CD4-positive, alpha-beta T cell treated with Interleukin-4 for 4 hours (primary cell): ENCODE data around the gene B4GALNT4.
"Not testable (repeated sequence)": the region's sequence is repeated elsewhere in the genome, so short reads cannot be mapped to it uniquely, and the experiment has no call there.

Experiments used
- DNase-seq: peaks from one replicate; pipeline ENCODE4 v3.0.0-alpha.2; 2020

The B4GALNT4 gene

DNA sequence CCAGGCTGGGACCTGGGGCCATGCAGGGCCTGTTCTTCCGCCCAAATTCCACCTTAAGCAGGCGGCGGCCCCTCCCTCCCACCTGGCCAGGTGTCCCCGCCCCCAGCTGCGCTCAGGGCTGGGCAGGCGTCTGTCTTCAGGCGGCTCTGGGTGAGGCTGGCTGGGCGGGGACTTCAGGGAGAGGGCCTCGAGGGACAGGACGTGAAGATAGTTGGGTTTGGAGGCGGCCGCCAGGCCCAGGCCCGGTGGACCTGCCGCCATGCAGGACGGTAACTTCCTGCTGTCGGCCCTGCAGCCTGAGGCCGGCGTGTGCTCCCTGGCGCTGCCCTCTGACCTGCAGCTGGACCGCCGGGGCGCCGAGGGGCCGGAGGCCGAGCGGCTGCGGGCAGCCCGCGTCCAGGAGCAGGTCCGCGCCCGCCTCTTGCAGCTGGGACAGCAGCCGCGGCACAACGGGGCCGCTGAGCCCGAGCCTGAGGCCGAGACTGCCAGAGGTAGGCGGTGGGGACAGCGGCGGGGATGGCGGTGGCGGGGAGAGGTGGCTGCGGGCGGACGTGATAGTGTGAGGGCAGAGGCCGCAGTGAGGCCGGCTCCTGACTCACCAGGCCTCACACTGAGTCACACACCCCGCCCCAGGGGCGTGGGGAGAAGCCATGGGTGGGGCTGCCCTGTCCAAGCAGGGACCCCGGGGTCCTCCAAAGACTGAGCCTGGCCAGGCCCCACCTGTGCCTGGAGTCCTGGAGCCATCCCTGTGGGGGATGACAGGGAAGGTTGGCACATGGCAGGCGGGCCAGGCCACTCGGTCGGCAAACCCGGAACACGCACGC is 24.9 kb downstream of the B4GALNT4 start, which contains the start of gene PKP3:
Gene PKP3 (plus strand): TSS at position 176 of the 824 bp plus-strand sequence. CDS start 84 bp downstream, at position 260.
- no peak for DNase-seq

DNA sequence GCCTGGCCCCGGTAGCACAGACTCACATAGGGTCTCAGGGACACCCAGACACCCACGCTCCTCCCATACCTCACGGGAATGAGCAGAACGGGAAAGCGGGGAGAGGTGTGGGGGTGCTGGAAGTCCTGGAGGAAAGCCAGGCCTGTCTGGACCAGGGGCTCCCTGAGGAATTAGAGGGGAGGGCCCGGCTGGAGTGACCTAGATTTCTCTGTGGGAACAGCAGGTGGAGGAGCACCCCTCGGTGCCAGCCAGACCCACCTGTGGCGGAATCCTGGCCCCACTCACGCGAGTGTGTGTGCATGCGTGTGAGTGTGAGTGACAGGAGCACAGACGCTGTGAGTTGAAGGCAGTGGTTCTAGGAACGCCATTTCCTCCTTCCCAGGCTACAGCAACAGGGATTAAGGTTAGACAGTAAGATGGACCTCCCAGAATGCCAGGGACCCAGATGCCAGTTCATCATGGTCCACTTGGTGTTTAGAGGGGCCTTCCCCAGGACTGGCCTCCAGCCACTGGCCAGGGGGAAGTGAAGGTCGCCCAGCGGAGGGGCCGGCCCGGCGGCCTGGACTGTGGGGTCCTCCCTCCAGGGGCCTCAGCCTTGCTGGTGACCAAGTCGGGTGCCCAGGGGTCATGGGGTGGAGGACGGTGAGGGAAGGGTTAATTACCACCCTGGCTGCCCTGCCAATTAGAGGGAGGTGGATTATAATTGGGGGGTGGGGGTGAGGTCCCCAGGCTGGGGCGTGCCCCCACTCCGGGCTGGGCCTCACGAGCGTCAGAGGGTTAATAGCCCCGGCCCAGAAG is 25.8 kb downstream of the B4GALNT4 start:
- DNase-seq = no peak

DNA sequence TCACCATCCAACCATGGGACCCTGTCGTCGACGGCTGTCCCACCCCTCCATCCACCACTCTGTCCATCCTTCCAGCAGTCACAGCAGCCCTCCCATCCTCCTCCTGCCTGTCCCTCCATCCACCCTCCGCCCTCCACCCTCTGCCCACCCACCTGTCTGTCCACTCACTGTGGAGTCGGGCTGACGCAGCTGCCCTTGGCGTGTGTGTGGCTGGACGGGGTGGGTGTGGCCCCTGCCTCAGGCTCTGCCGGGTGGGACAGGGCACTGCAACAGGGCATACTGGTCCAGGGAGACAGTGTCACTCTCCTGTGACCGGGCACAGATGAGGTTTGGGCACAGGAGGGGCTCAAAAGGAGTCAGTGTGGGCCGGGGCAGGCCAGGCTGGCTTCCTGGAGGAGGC is 26.6 kb downstream of the B4GALNT4 start:
- DNase-seq = no peak

DNA sequence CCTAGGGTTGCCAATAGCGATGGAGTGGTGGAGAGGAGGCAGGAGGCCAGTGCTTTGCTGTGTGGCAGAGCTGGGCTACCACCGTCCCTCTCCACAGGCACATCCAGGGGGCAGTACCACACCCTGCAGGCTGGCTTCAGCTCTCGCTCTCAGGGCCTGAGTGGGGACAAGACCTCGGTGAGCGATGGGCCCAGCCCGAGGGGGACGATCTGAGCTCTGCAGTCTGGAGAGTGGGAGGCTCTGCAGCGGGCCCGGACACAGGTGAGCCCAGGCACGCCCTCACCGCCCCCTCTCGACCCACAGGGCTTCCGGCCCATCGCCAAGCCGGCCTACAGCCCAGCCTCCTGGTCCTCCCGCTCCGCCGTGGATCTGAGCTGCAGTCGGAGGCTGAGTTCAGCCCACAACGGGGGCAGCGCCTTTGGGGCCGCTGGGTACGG is 27.2 kb downstream of the B4GALNT4 start:
- no peak for DNase-seq

DNA sequence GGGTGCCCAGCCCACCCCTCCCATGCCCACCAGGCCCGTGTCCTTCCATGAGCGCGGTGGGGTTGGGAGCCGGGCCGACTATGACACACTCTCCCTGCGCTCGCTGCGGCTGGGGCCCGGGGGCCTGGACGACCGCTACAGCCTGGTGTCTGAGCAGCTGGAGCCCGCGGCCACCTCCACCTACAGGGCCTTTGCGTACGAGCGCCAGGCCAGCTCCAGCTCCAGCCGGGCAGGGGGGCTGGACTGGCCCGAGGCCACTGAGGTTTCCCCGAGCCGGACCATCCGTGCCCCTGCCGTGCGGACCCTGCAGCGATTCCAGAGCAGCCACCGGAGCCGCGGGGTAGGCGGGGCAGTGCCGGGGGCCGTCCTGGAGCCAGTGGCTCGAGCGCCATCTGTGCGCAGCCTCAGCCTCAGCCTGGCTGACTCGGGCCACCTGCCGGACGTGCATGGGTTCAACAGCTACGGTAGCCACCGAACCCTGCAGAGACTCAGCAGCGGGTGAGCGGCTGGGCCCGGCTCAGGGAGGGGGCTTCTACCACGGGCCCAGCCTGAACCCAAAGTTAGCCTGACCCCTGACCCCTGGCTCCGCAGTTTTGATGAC is 27.7 kb downstream of the B4GALNT4 start:
- DNase-seq = peak; percentile 52

DNA sequence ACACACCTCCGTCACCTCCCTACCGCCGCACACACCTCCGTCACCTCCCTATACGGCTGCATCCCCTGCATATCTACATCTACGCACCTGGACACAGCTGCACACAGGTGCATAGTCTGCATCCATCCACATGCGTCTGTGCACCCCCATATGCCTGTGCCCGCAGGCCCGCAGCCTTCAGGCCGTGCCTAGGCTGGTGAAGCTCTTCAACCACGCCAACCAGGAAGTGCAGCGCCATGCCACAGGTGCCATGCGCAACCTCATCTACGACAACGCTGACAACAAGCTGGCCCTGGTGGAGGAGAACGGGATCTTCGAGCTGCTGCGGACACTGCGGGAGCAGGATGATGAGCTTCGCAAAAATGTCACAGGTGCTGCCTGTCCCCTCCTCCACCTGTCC is 29.5 kb downstream of the B4GALNT4 start:
- no peak for DNase-seq

DNA sequence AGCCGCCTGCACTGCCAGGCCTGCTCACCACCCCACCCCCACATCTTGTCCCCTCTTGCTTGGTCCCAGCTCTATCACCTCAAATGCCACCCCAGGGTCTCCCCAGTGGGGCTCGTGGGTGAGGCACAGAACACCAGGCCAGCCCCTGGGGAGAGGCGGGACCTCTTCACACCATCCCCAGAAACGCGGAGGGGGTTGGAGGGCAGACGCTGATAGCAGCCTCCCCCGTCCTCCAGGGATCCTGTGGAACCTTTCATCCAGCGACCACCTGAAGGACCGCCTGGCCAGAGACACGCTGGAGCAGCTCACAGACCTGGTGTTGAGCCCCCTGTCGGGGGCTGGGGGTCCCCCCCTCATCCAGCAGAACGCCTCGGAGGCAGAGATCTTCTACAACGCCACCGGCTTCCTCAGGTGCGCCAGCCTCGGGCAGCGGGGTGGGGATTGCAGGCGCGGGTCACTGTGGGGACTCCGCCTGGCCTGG is 30.5 kb downstream of the B4GALNT4 start:
- no peak for DNase-seq

DNA sequence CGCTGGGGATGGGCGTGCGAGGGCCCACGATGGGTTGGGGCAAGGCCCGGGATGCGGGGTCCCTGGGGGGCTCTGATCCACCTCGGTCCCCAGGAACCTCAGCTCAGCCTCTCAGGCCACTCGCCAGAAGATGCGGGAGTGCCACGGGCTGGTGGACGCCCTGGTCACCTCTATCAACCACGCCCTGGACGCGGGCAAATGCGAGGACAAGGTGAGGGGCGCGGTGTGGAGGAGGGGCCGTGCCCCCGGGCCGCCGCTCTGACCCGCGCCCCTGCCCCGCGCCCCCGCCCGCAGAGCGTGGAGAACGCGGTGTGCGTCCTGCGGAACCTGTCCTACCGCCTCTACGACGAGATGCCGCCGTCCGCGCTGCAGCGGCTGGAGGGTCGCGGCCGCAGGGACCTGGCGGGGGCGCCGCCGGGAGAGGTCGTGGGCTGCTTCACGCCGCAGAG is 31.0 kb downstream of the B4GALNT4 start:
- DNase-seq = no peak

DNA sequence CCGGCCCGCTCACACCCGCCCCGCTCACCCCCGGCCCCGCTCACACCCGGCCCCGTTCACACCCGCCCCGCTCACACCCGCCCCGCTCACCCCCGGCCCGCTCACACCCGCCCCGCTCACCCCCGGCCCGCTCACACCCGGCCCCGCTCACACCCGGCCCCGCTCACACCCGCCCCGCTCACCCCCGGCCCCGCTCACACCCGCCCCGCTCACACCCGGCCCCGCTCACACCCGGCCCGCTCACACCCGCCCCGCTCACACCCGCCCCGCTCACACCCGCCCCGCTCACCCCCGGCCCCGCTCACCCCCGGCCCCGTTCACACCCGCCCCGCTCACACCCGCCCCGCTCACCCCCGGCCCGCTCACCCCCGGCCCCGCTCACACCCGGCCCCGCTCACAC is 31.9 kb downstream of the B4GALNT4 start:
- not testable (repeated sequence) for DNase-seq

DNA sequence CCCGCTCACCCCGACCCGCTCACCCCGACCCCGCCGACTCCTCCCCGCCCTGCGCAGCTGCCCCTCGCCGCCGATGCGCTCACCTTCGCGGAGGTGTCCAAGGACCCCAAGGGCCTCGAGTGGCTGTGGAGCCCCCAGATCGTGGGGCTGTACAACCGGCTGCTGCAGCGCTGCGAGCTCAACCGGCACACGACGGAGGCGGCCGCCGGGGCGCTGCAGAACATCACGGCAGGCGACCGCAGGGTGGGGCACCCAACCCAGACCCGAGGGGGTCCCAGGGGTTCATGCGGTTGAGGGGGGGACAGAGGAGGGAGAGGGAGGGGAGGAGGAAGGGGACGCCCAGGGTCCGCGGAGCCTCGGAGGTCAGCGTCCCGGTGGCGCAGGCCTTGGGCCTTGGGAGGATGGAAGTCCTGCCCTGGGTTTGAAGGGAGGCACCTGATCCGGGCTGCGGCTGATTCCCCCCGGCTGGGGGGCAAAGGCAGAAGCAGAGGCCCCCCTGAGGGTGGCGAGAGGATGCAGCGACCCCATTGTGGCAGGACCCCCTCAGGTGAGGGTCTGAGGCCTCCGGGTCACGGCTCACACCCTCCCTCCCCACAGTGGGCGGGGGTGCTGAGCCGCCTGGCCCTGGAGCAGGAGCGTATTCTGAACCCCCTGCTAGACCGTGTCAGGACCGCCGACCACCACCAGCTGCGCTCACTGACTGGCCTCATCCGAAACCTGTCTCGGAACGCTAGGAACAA is 33.9 kb downstream of the B4GALNT4 start:
- DNase-seq = no peak

DNA sequence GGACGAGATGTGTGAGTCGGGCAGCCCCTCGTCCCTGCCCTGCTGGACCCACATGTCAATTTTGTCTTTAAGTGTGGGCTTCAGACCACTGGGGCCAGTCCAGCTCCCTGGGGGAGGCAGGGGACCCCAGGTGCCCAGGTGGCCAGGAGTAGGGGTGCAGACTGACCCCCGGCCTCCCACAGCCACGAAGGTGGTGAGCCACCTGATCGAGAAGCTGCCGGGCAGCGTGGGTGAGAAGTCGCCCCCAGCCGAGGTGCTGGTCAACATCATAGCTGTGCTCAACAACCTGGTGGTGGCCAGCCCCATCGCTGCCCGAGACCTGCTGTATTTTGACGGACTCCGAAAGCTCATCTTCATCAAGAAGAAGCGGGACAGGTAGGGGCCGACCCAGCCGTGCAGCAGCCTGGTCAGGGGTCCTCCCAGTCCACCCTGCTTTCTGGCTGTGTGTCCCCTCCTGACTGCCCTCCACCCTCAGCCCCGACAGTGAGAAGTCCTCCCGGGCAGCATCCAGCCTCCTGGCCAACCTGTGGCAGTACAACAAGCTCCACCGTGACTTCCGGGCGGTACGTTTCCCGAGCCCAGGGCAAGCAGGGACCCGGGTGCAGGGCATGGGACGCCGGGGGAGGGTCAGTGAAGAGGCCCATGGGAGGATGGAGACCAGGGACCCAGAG is 34.6 kb downstream of the B4GALNT4 start:
- no peak for DNase-seq

DNA sequence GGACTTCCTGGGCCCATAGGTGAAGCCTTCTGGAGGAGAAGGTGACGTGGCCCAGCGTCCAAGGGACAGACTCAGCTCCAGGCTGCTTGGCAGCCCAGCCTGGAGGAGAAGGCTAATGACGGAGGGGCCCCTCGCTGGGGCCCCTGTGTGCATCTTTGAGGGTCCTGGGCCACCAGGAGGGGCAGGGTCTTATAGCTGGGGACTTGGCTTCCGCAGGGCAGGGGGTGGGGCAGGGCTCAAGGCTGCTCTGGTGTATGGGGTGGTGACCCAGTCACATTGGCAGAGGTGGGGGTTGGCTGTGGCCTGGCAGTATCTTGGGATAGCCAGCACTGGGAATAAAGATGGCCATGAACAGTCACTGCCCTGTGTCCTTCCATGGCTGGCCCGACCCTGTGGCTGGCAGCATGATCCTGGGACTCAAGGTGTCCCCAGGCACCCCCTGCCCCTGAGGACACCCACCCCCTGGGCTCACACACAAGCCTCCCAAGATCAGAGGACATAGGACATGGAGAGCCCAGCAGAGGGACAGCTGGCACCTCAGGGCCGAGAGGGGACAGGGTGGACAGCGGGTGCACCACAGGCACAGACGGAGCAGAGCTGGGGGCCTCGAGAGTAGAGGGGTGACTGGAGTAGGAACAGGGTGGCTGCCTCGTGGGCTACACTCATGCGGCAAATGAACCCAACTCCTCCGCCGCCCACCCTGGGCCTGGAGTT is 35.4 kb downstream of the B4GALNT4 start:
- DNase-seq = no peak

DNA sequence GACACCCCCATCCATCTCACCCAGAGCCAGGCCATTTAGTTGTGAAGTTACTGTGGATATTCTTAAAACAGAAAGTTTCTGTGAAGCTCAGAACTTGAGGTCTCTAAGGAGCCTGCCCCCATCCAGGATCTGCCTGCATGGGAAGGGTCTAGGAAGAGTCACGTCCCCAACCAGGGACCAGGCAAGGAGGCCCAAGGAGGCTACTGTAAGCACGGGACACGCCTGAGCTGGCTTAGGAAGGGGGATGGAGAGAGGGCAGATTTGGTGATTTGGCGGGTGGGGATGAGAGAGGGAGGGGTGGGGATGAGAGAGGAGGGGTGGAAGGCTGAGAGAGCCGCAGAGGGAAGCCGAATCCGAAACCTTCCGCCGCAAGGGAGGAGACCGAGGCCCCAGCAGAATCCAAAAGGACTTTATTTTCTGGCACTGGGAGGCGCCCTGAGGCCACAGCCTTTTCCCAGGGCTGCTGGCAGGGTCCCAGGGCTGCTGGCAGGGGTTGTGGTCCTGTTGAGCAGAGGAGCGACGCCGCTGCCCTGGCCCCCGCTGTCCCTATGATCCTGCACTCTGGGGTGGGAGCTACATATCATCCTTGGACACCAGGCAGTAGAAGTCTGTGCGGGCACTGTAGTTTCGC is 36.1 kb downstream of the B4GALNT4 start:
- DNase-seq = no peak

DNA sequence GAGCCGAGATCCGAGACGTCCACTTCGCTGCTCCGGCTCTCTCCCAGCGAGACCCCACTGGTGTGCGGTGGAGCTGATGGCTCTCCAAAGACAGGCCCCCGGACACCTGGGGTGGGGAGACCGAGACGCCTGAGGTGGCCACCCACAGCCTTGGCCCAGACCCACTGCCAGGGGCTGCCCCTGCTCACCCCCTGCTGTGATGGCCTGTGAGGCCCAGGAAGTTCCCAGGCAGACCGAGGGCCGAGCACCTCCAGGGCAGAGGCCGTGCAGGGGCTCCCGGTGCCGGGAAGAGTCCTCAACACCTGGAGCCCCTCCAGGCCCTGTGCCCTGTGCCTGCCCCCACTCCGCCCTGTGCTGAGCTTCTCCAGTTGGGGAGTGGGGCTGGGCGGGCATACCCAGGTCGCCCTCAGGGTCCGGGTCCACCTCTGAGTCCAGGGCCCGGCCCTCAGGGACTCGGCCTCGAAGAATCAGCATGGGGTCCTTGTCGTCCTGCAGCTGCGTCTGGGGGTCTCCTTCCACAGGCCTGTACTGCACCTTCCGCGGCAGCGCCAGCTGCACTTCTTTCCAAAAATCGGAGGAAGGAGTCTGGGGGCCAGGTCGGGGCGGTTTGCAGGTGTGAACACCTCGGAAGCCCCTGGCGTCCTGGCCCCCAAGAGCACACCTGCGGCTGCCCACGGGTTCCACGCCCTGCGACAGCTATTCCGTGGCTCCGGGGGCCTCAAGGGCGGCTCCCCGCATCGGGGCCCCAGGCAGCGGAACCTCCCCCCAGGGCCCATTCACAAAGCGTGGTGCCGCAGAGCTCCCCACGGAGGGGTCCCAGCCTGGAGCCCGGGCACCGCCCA is 36.9 kb downstream of the B4GALNT4 start:
- no peak for DNase-seq

DNA sequence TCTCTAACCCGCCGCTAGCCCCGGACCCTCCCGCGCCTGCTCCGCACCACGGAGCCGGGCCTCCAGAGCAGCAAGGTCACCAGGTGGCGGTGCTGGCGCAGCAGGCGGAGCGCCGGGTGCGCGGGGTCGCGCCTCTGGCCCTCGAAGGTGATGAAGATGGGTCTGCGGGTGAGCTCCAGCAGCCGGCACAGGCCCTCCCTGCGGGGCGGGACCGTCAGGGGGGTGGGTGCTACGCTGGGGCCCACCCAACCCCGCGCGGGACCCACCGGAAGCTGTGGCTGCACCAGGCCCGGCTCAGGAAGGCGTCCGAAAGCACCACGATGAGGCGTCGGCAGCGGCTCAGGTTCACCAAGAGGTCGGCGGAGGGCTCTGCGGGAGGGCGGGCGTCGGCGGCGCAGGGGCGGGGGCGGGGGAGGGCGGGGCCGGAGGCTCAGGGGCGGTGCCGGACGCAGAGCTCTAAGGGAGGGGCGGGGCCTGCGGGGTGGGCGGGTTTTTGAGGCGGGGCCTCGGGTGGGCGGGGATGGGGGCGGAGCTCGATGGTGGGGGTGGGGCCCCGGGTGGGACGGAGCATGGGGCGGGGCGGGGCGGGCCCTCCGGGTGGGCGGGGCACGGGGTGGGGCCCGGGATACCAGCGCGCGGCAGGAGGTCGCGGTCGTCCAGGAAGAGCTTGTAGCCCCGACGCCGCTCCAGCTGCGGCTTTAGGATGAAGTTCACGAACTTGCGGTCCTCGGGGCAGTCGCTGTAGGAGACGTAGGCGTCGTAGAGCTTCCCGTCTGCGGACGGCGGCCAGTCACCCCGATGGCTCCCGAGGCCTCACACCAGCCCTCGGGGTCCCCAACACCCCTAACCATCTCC is 37.7 kb downstream of the B4GALNT4 start:
- peak; percentile 94 for DNase-seq

DNA sequence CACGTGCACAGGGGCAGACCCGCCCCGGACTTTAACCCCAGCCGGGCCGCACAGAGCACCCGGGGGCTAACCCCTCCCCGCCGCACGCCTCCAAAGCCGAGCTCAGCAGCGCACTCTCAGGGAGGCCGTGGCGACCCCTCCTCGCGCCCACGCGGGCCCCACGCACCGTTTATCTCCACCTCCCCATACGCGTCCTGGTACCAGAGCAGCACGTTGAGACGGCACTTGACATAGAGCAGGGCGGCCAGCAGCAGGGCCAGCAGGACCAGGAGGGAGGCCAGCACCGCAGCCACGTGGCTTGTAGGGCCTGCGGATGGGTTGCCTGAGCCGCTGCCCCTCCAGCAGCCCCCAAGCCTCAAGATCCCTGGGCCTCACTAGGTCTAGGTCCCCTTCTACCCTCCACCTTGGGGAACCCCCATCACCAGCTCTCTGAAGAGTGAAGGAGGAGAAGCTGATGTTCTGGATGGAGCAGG is 38.4 kb downstream of the B4GALNT4 start:
- DNase-seq = no peak

DNA sequence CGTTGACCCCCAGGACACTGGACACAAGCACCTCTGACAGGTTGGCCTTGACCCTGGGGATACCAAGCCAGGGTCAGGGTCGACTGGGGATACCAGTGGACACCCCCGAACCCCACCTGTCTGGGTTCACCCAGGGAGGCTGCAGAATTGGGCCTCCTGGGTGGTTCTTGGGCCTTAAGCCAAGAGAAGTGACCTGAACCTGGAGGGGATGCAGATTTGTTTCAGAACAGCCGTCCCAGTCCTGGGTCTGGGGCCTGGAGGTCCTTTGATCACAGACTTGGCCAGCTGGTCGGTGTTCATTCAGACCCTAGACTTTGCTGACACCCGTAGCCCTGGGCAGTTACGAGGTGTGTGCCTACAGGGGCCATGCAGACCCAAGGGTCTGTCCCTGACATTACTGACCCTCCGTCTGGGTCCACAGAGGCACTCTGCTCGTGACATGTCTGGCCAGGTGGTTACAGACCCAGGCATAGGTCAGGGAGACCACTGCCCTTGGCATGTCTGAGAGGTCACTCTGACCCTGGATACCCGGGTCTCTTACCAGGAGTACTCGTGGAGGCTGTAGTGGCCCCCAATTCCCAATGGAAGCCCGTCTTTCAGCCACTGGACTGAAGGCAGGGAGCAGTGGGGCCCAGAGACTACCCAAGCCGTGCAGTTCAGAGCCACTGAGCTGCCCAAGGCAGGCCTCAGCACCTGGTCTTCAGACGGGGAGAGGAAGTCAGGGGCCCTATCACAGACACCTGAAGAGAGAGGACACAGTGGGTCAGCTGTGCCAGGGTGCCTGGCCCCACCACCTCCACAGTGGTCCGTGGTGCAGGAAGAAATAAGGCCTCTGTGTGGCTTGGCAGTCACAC is 39.1 kb downstream of the B4GALNT4 start:
- DNase-seq = no peak
